Neural cell (in vitro differentiated cells): ENCODE results near the gene TMEM39A.

ENCODE experiments used
- CTCF ChIP-seq: fragments of 450-650 bp; IDR thresholded peaks from 2 replicates; pipeline ENCODE4 v1.5.1; 2014; ENCODE audit warnings: antibody characterized with exemption, mild to moderate bottlenecking, moderate library complexity; ENCODE audit not compliant: poor library complexity, severe bottlenecking
- EP300 ChIP-seq: fragments of 450-650 bp; conservative IDR thresholded peaks from 2 replicates; pipeline ENCODE4 v1.6.1; 2014; ENCODE audit warnings: antibody characterized with exemption, mild to moderate bottlenecking, moderate library complexity; ENCODE audit not compliant: poor library complexity, severe bottlenecking
- EZH2 ChIP-seq: fragments of 200-600, 300-800 bp; shearing (Covaris generic), sonication (generic); IDR thresholded peaks from 2 replicates; pipeline ENCODE4 v1.6.1; 2014; ENCODE audit warnings: antibody characterized with exemption, low read length, borderline replicate concordance, mild to moderate bottlenecking; ENCODE audit not compliant: insufficient read depth, poor library complexity, severe bottlenecking
- POLR2AphosphoS5 ChIP-seq: IDR thresholded peaks from 2 replicates; pipeline ENCODE4 v1.6.1; 2012
- RAD21 ChIP-seq: fragments of 450-650 bp; conservative IDR thresholded peaks from 2 replicates; pipeline ENCODE4 v1.6.1; 2014; ENCODE audit warnings: antibody characterized with exemption, mild to moderate bottlenecking, moderate library complexity
- SMC3 ChIP-seq: fragments of 450-650 bp; conservative IDR thresholded peaks from 2 replicates; pipeline ENCODE4 v1.6.1; 2014; ENCODE audit warnings: antibody characterized with exemption, mild to moderate bottlenecking, moderate library complexity; ENCODE audit not compliant: poor library complexity

GRCh38 chr3:119444590-119444989 lies 18.8 kb downstream of the TMEM39A start:
- TF ChIP-seq POLR2AphosphoS5: no peak
- no peak for TF ChIP-seq EP300
- no peak for TF ChIP-seq SMC3
- no peak for TF ChIP-seq CTCF
- TF ChIP-seq EZH2: no peak
- no peak for TF ChIP-seq RAD21
